HFFc6 (cell line): ENCODE data around the gene SYK. TPM values are rescaled to one million over a fixed set of nuclear protein-coding genes. Genes with fewer than 3 reads are reported as not detected.
A peak's percentile ranks its signal among the peaks of the same experiment; 100 is the strongest.

Experiments used
- DNase-seq: peaks from one replicate; pipeline ENCODE4 v3.0.0-alpha.2; 2018
- H3K27ac Mint-ChIP-seq: 2 replicates; pipeline ENCODE4 v1.8.0; 2020; ENCODE audit warnings: mild to moderate bottlenecking, mixed read lengths
- H3K27me3 Mint-ChIP-seq: 2 replicates; pipeline ENCODE4 v1.8.0; 2021; ENCODE audit warnings: mild to moderate bottlenecking, moderate library complexity, mixed read lengths; ENCODE audit not compliant: insufficient read depth
- H3K36me3 Mint-ChIP-seq: 2 replicates; pipeline ENCODE4 v1.8.0; 2021; ENCODE audit warnings: low read depth, mixed read lengths
- H3K4me1 Mint-ChIP-seq: 2 replicates; pipeline ENCODE4 v1.8.0; 2020; ENCODE audit warnings: low read depth, mixed read lengths
- H3K4me3 Mint-ChIP-seq: 2 replicates; pipeline ENCODE4 v1.8.0; 2020; ENCODE audit warnings: mild to moderate bottlenecking, moderate library complexity, mixed read lengths
- H3K9me3 Mint-ChIP-seq: 2 replicates; pipeline ENCODE4 v1.8.0; 2020; ENCODE audit warnings: mild to moderate bottlenecking, mixed read lengths
- total RNA-seq, 6 experiments: library from RNA; stranded (reverse); fragmentation: NEBNext Ultra II Directional; extraction: Animal tissue kit (Norgen Biotek cat#: 25700); gene quantifications; 2 replicates in 1 of 6; 3 replicates in 5 of 6; pipeline ENCODE4 v1.2.3, GENCODE V29; 2021
- TF ChIP-seq, protein P1 (sequence below): fragments of 200-600 bp; sonication (generic); IDR thresholded peaks from 2 replicates; pipeline ENCODE4 v1.5.0; 2021; ENCODE audit warnings: antibody characterized with exemption, mild to moderate bottlenecking

SYK gene
- total RNA-seq, 6 experiments from 2014 or later = not detected

DNA sequence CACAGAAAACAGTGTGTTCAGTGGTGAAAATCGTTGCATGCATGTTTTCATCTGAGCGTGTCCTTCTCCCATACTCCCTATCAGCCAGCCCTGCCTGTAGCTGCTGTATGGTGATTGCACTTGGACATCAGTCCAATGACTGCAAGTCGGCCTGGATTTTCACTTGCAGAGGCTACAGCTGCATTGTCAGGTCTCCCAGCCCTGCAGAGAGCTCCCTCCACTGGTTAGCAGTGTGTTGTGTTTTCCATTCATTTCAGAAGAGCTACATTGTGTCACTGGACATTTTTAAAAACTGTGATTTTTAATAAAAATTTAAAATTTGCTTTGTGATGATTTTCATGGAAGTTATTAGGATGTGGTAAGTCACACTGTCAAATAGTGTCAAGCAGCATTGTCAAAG lies 96.6 kb downstream of the SYK start:
- Mint-ChIP-seq H3K4me1 (no peaks in the 10 kb centered on the region), H3K4me3 (no peak overlapping the region), H3K27me3 (peaks cover 30% of the 10 kb centered on the region), H3K27ac (no peak overlapping the region), H3K36me3 (peaks cover 5% of the 10 kb centered on the region; the same call in 1 of the 2 replicates), H3K9me3 (peaks cover 9% of the 10 kb centered on the region)
- DNase-seq = peak; percentile 18
- TF ChIP-seq, protein P1, sequence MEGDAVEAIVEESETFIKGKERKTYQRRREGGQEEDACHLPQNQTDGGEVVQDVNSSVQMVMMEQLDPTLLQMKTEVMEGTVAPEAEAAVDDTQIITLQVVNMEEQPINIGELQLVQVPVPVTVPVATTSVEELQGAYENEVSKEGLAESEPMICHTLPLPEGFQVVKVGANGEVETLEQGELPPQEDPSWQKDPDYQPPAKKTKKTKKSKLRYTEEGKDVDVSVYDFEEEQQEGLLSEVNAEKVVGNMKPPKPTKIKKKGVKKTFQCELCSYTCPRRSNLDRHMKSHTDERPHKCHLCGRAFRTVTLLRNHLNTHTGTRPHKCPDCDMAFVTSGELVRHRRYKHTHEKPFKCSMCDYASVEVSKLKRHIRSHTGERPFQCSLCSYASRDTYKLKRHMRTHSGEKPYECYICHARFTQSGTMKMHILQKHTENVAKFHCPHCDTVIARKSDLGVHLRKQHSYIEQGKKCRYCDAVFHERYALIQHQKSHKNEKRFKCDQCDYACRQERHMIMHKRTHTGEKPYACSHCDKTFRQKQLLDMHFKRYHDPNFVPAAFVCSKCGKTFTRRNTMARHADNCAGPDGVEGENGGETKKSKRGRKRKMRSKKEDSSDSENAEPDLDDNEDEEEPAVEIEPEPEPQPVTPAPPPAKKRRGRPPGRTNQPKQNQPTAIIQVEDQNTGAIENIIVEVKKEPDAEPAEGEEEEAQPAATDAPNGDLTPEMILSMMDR = peak; percentile 65

DNA sequence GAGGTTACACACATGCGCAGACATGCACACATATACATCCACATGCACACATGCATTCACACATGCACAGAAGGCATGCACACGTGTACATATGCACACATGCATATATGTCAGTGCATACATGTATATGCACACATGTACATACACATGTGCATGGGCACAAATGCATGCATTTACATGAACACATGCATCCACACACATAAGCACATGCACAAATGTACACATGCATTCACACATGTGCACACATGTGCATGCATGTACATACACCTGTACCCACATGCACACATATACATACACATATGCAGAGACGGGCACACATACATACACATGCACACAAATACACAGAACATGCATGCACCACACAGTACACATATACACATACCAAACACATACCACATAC lies 97.7 kb downstream of the SYK start:
- TF ChIP-seq, protein P1 = no peak
- H3K4me1 Mint-ChIP-seq = no peaks in the 10 kb centered on the region
- H3K4me3 Mint-ChIP-seq = no peak overlapping the region
- H3K27me3 Mint-ChIP-seq = peaks cover 24% of the 10 kb centered on the region
- H3K27ac Mint-ChIP-seq = no peak overlapping the region
- no peak for DNase-seq
- peaks cover 5% of the 10 kb centered on the region; the same call in 1 of the 2 replicates for H3K36me3 Mint-ChIP-seq
- peaks cover 13% of the 10 kb centered on the region for H3K9me3 Mint-ChIP-seq

DNA sequence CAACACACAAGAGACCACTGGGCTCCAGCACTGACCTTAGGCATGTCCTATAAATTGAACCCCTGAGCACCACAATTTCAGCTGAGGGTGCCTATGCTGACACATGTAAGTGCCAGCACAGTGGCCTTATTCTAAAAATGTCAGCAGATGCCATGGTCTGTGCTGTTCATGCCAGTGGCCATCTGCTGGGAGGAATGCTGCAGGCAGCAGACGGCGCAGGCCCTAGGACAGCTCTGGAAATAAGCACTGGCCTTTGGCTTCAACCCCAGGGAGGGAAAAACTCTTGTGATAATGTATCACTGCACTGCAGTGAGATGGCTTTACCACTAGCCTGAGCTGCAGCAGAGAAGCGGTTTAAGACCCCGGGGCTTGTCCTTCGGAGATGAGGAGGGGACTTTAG lies 98.5 kb downstream of the SYK start:
- DNase-seq = peak; percentile 22
- Mint-ChIP-seq H3K36me3 (peaks cover 5% of the 10 kb centered on the region; the same call in 1 of the 2 replicates), H3K4me3 (no peak overlapping the region), H3K27ac (no peak overlapping the region), H3K9me3 (peaks cover 13% of the 10 kb centered on the region), H3K27me3 (peaks cover 21% of the 10 kb centered on the region), H3K4me1 (no peaks in the 10 kb centered on the region)
- TF ChIP-seq, protein P1 = peak; percentile 64

DNA sequence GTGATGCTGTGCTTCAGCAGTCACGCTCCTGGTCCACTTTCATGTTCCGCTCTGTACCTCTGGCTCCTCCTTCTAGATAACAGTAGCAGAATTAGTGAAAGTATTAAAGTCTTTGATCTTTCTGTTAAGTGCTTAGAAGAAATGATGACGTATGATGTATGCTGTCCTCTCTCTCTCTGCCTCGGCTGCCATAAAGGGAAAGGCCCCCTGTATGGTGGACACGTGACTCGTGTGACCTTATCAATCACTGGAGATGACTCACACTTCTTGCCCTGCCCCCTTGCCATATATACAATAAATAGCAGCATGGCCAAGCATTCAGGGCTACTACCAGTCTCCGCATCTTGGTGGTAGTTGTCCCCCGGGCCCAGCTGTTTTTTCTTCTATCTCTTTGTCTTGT lies 100.3 kb downstream of the SYK start:
- Mint-ChIP-seq H3K9me3 (peaks cover 13% of the 10 kb centered on the region), H3K27me3 (peaks cover 14% of the 10 kb centered on the region), H3K4me3 (no peak overlapping the region), H3K27ac (no peak overlapping the region), H3K36me3 (peaks cover 5% of the 10 kb centered on the region; the same call in 1 of the 2 replicates), H3K4me1 (peaks cover 8% of the 10 kb centered on the region)
- no peak for DNase-seq
- TF ChIP-seq, protein P1 = no peak

DNA sequence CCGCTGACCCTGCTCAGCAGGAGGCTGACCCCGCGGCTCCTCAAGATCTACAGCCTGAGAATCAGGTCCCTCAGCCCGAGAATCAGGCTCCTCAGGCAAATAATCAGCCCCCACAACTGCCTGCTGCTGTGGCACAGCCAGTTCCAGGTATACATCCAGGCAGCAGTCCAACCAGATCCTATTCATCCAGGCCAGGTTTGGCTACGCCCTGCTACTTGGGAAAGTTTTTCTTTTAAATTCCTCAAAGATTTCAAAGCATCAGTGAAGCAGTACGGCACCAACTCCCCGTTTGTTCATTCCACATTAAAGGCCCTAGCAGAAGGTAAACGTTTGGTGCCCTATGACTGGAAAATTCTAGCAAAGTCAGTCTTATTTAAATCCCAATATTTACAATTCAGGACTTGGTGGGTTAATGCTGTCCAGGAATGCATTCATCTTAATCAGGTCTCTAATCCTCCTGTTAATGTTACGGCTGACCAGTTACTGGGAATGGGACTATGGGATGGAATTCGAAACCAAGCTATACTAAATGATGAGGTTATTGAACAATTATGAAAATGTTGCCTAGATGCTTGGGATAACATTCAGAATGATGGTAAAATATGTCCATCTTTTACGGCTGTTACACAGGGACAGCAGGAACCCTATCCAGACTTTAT lies 102.3 kb downstream of the SYK start:
- H3K27me3 Mint-ChIP-seq = peaks cover 16% of the 10 kb centered on the region
- peaks cover 5% of the 10 kb centered on the region; the same call in 1 of the 2 replicates for H3K36me3 Mint-ChIP-seq
- TF ChIP-seq, protein P1 = no peak
- H3K9me3 Mint-ChIP-seq = peaks cover 13% of the 10 kb centered on the region
- H3K27ac Mint-ChIP-seq = no peak overlapping the region
- no peak for DNase-seq
- H3K4me3 Mint-ChIP-seq = no peak overlapping the region
- peaks cover 8% of the 10 kb centered on the region for H3K4me1 Mint-ChIP-seq
